Measurements from ENCODE around the gene CHI3L2.

The CHI3L2 gene

DNA sequence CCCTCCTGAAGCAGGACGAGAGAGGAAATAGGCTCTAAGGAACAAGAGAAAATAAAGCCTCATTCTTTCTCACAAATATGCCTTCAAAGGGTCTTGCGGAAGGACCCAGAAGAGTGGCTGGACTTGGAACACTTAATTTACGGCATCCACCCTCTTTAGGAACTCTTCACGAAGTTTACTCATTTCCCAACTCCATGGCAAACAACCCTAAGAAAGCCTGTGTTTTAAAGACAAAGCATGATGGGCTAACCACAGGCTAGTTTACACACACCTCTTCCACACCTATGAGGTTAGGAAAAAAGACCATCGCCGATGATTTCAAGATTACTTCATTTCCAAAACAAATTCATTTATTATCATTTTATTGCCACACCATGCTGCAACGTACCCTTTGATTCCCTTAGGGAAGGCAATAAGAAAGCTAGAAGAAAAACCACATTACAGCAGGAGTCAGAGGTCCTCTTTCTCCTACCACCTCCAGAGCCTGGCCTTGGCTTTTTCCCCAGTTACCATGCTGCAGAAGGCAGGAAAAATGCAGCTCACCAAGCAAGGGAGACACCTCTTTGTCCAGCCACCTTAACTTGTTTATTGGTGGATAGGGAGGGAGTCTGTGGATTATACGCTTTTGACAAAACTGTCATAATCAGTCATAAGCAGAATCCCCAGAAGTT is 29.6 kb downstream of the CHI3L2 start:
- DNase-seq: no peak

DNA sequence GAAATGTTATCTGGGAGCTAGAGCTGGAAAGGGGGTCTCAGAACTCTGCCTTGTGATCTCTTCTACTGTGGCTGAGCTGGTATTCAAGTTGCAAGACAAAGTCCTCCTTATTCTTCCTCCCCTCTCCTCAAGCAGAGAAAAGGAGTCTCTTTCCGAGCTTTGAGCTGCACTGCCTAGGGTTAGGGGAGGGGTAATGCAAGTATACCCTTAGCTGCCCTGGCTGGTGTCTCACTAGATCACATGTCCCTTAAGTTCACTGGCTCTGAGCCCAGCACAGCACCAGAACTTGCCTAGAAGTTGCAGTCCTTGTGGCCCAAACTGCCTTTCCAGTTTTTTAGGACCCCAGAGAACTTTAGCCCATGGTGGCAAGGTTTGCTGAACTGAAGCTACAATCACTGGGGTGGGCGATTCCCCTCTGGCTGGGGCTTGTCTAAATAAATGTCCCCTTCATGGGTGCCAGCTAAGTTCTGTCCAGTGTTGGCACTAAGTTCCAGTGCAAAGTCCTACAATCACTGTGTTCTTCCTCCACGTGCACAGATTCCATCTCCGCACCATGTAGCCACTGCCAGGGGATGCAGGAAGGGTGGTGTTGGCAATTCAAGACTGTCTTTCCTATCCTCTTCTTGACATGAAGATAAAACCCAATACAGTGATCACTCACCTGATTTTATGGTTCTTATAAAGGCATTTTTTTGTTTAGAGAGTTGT is 40.4 kb downstream of the CHI3L2 start:
- DNase-seq: no peak

DNA sequence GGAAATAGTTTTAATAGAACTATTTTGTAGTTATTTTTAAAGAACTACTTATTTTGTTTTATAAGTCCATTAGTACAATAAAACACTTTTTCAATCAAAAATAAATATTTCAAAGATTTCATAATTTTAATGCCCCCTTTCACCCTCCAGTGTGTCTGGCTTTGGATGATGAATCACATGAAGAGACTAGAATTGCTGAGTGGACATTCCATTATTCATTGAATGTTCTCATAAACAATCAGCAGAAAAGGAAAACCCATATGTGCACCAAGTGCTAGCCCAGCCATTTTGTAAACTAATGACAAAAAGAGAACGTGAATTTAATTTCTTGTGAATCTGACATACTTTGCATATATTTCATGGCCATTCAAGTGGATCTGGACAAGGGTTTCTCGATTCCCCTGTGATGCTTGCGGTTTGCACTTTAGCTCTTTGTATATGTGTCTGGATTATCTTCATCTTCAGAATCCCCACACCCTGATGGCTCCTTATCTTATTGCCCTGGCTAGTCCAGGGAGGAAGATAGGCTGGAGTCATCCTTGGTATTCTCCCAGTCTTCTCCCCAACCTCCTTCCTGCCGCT is 42.4 kb downstream of the CHI3L2 start:
- DNase-seq: no peak

DNA sequence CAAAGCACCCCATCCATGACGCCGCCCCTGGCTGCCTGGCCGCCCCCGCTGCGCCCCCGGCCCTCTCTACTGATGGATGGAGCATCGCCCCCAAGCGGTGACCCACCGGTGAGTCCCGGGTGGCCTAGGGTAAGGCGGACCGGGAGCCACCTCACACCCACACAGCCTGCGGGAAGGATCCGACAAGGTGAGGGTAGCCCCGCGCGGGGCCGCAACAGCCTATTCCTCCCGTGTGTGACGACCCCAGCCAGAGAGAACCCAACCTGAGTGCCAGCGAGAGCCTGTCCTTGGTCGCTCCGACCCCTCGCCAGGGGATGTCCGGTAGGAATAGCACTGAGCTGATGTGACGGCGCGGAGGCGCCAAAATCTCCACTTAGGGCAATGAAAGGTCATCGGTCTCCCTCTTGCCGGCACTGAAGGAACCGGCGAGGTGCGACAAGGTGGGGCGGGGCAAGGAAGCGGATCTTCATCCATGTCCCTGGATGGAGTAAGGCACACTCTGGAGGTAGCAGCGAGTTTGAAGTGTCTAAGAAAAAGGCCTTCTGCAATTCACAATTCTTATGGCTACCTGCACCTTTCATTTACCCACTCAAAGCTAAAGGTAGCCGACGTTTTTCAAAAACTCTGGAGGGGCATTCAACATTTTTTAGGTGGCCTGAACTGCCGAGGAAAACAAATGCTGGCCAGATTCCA is 43.4 kb downstream of the CHI3L2 start:
- peak in 1 of 6 experiments; percentile 23 for DNase-seq

DNA sequence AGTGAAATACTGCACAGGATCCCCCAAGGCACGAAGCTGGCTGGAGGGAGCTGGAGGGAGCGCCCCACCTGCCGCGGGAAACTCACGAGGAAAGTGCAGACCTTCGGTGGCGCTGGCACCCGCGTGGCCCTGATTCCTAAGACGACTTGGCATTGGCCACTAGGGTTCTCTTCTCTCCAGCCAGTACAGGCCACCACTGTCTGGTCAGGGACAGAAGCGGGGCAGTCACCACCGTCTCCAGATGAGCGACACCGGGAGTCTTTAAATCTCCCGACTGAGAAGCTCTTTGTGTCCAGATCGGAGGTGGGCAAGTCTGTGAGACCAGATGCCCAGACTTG is 43.9 kb downstream of the CHI3L2 start:
- no peak for DNase-seq

DNA sequence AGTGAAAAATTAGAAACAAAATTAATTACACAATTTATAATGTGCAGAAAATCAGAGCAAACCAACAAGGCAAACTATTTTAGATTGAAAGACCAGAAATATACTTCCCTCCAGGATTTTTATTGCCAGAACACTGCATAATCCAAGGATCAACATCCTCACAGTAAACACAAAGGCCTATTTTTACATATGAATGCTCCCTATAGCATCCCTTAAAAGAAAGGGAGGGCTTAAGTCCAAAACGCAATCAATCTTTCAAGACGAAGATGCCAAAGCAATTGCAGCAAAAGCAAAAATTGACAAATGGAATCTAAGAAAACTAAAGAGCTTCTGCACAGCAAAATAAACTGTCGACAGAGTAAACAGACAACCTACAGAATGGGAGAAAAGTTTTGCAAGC is 44.6 kb downstream of the CHI3L2 start:
- no peak for DNase-seq

DNA sequence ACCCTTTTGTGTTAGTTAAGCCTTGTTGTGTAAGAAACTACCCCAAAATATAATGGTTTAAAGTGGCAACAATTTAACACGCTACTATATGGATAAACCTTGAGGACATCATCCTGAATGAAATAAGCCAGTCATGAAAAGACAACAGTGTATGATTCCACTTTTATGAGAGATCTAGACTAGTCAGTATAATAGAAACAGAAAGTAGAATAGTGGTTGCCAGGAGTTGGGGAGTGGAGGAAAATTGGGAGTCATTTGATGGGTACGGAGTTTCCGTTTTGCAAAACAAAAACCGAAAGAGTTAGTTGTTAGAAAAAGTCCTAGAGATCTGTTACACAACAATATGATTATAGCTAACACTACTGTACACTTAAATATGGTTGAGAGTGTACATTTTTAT is 47.1 kb downstream of the CHI3L2 start:
- DNase-seq: no peak

DNA sequence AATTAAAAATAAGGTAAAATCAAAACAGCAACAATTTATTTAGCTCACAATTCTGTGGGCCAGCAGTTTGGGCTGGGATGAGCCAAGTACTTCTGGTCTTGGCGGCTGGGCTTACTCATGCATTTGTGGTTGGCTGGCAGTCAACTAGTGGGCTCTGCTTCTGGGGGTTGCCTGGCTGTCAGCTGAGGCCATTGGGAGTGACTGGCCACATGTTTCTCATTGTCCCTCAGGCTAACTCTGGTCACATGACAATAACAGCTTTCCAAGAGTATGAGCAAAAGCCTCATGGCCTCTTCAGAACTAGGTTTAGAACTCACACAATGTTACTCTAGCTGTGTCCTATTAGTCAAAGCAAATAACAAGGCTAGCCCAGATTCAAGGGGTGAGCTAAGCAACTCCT is 47.6 kb downstream of the CHI3L2 start:
- no peak for DNase-seq

DNA sequence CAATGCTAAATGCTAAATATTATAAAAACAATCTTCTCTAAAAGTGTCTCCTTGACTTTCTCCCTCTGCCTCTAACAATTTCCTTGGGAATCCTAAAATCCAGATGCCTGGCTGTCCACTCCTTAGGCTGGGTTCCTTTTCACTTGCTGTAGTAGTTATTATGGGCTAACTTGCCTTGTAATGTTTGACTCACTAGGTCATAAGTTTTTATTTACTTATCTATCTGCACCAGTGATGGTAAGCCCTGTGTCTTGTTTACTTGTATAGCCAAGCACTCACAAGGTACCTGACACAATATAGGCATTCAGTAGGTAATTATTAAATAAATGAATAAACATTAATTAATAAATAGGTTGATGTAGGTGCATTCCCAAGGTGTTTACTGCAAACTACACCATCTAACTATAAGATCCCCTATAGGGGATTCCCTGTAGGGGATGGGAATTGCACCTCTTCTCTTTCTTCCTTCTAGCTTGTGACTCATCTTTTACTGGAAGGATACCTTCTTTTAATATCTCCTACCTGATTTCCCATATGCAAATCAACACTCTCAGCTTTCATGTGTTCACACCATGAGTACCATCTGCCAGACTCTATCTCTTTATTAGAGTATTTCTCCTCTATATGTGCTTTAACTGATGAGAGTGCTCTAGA is 48.4 kb downstream of the CHI3L2 start:
- no peak for DNase-seq

DNA sequence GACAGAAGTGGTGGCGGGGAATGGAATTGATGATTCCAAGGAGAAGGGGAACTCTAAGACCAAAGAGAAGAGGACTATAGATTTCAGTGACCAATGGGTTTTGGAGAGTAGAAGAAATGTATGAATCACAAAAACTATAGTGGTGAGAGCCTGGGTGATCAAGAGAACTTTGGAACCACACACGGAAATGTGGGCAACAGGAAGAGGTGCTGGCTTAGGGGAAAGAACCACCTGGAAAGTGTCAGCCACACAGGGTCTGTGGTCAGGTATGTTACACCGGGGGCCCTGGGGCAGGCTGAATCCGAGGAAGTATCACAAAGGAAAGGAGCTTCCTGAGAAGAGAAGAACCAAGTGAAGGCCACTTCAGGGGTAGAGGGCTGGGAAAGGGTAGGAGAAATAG is 51.6 kb downstream of the CHI3L2 start:
- no peak for DNase-seq

DNA sequence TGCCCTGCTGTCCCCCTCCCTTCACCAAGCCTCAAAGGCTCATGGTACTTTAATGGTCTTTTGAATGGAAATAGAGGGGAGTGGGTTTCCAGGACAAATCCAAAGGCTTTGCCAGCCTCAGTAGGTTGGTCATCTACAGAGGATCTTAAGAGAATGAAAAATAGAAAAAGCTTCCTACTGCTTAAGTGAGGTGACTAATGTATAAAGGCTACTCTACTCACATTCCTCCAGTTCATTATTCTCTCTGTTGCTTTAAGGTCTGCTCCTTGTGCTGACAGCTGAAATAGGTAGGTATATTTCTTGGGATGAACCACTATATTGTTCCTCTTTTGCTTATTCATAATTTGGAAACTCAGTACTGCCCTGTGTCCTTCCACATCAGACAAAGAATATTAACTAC is 52.8 kb downstream of the CHI3L2 start:
- DNase-seq: no peak

DNA sequence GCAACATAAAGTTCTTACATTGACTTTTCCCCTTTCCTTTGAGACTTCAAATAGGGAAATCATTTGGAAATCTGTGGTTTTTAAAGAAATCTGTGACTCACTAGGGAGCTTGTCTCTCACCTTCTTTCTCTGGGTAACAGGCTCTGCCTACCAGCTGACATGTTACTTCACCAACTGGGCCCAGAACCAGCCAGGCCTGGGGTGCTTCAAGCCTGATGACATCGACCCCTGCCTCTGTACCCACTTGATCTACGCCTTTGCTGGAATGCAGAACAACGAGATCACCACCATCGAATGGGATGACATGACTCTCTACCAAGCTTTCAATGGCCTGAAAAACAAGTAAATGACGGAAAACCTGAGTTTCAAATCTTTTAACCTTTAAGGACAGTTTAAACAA is 53.9 kb downstream of the CHI3L2 start:
- no peak for DNase-seq

DNA sequence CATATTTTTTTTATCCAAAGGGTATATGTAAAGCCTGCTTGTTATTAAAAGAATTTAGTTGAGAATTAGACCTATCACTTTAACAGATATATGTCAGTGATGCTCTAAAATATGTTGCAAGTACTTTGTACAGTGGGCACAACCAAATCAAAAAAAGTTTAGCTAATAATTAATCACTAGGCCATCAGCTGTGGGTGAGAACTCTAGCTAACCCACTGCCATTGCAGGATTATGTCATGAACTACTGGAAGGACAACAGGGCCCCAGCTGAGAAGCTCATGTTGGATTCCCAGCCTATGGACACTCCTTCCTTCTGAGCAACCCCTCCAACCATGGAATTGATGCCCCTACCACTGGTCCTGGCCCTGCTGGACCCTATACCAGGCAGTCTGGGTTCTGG is 56.3 kb downstream of the CHI3L2 start:
- DNase-seq: no peak

DNA sequence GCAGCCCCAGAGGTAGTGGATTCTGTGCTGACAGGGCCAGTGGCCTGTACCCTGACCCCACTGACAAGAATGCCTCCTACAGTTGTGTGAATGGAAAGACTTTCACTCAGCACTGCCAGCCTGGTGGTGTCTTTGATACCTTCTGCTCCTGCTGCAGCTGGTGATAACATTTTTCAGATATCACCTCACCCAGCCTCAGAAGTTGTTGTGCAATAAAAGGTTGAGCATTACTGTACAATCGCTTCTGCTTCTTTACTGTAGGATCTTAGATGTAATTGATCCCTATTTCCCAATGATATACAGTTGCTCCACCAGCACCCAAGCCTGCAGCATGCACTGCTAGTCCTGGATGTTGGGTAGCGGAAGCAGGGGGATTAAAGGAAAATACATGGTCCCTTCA is 58.4 kb downstream of the CHI3L2 start:
- DNase-seq: no peak

DNA sequence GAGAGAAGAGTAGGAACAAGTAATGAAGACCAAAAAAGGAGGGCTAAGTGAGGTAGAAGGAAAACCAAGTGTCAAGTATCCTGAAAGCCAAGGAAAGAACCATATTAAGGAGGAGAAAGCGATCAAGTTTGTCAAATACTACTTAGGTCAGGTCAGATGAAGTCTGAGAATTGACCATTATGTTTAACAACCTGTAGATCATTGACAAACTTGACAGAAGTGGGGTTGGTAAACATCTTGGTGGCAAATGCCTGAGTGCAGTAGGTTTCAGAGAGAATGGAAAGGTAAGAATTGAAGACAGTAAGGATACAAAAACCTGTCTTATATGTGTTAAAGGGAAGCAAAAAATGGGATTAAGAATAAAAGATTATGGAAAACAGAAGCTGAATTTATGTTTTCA is 59.4 kb downstream of the CHI3L2 start:
- DNase-seq: no peak

DNA sequence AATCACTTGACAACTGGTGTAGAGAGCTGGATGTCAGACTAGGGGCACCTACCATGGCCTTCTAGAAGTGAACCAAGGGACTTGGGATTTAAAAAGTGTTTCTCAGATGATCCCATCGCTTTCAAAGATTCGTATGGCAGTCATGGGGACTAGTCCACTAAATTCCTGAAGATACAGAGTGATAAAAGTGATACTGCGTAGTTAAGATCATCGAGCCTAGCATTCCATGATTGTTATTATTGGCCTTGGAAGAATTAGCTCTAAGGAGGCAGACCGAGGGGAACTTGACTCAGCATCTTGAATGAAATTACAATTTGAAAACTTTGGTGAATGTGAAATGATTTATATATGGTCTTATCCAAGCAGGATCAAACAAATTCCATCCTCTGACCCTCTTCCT is 61.9 kb downstream of the CHI3L2 start:
- no peak for DNase-seq

DNA sequence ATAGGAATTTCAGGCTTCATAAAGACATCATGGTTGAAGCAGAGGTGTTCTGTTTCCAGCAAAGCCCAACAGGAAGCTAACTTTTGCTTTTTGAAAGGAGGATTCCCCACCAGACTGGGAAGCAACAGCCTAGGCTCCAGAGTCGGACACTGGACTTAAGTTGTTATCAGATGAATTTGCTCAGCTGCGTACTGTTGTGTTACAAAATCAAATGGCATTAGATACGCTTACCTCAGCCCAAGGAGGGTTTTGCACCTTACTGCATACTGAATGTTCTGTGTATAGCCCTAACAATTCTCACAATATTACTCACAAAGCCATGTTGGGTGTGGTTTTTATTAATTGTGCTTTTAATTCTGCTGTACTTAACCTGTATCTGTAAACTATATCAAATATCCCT is 62.6 kb downstream of the CHI3L2 start:
- no peak for DNase-seq

DNA sequence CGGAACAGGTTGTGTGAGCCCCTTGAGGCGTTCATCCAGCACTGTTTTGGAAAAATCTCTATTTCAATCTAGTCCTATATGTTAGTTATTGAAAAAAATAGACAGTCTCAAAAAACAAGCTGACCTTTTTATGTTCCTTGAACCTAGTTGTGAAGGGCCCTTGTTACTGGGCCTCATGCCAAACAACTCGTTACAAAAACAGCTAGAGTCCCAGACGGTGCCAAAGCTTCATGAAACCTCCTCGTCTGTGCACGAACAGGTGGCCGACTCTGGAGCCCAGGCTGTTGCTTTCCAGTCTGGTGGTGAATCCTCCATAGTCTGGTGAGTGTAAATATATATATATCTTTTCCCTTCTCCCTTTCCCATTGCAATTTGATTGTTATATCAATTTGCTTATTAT is 63.1 kb downstream of the CHI3L2 start, which contains the start of gene CHIA:
TSS of gene CHIA (plus strand) at position 222 of the 400 bp plus-strand sequence. CDS start 19,617 bp downstream, outside the sequence.
- DNase-seq: no peak

Measured in stimulated activated naive CD4-positive, alpha-beta T cell (primary cell).